Ishikawa (cell line): ENCODE measurements around the gene CACNA1D.

Source experiments
- CEBPB ChIP-seq: IDR thresholded peaks from 2 replicates; pipeline ENCODE4 v1.6.1; 2012
- EP300 ChIP-seq: IDR thresholded peaks from 2 replicates; pipeline ENCODE4 v1.6.1; 2012; ENCODE audit warnings: borderline replicate concordance
- FOXM1 ChIP-seq: IDR thresholded peaks from 2 replicates; pipeline ENCODE4 v1.6.1; 2012; ENCODE audit warnings: low read depth, borderline replicate concordance
- NFIC ChIP-seq: IDR thresholded peaks from 2 replicates; pipeline ENCODE4 v1.6.1; 2012
- TAF1 ChIP-seq: IDR thresholded peaks from 2 replicates; pipeline ENCODE4 v1.6.1; 2012; ENCODE audit warnings: low read depth, mild to moderate bottlenecking
- TEAD4 ChIP-seq: IDR thresholded peaks from 2 replicates; pipeline ENCODE4 v1.6.1; 2012
- YY1 ChIP-seq: IDR thresholded peaks from 2 replicates; pipeline ENCODE4 v1.6.1; 2012; ENCODE audit warnings: low read depth
- ZBTB7A ChIP-seq: IDR thresholded peaks from 2 replicates; pipeline ENCODE4 v1.6.1; 2012; ENCODE audit warnings: low read depth
- TF ChIP-seq, protein P1 (sequence below): IDR thresholded peaks from 2 replicates; pipeline ENCODE4 v1.6.1; 2012
- TF ChIP-seq, protein P2 (sequence below): IDR thresholded peaks from 2 replicates; pipeline ENCODE4 v1.6.1; 2012; ENCODE audit warnings: low read depth, mild to moderate bottlenecking

DNA sequence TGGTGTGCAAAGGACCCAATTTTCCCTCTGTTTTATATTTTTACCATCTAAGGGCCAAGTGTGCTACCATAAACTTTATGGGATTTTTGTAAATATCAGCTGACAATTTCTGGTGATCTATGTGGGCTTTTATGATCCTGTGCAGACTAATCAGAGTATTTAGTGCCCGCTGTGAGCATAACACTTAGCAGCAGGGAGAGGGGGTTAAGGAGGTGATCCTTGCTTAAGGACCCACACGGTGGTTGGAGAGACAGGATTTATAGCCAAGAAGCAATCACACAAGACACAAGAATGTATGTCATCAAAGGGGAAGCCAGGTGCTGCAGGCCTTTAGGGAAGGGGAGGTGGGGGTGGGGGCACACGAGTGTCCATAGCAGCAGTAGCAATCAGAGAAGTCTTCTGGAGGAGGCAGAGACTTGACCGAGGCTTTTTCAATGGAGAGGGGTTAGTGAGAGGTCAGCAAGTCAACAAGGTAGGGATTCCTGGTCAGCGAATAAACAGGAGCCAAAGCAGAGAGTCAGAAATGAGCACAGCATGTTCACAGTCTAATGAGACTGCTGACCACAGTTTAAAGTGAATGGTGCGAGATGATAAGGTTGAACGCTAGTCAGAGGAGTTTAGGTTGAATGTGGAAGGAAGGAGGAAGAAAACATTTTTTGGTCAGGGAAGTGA, 4.5 kb upstream of the CACNA1D start:
- TF ChIP-seq EP300 (no peak), YY1 (no peak), ZBTB7A (no peak), TAF1 (no peak), FOXM1 (no peak), CEBPB (no peak), TEAD4 (no peak), NFIC (no peak)
- TF ChIP-seq, protein P1, sequence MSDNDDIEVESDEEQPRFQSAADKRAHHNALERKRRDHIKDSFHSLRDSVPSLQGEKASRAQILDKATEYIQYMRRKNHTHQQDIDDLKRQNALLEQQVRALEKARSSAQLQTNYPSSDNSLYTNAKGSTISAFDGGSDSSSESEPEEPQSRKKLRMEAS: no peak
- TF ChIP-seq, protein P2, sequence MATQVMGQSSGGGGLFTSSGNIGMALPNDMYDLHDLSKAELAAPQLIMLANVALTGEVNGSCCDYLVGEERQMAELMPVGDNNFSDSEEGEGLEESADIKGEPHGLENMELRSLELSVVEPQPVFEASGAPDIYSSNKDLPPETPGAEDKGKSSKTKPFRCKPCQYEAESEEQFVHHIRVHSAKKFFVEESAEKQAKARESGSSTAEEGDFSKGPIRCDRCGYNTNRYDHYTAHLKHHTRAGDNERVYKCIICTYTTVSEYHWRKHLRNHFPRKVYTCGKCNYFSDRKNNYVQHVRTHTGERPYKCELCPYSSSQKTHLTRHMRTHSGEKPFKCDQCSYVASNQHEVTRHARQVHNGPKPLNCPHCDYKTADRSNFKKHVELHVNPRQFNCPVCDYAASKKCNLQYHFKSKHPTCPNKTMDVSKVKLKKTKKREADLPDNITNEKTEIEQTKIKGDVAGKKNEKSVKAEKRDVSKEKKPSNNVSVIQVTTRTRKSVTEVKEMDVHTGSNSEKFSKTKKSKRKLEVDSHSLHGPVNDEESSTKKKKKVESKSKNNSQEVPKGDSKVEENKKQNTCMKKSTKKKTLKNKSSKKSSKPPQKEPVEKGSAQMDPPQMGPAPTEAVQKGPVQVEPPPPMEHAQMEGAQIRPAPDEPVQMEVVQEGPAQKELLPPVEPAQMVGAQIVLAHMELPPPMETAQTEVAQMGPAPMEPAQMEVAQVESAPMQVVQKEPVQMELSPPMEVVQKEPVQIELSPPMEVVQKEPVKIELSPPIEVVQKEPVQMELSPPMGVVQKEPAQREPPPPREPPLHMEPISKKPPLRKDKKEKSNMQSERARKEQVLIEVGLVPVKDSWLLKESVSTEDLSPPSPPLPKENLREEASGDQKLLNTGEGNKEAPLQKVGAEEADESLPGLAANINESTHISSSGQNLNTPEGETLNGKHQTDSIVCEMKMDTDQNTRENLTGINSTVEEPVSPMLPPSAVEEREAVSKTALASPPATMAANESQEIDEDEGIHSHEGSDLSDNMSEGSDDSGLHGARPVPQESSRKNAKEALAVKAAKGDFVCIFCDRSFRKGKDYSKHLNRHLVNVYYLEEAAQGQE: no peak
